CD14-positive monocyte (primary cell): ENCODE measurements around the gene IL22RA1. TPM values are rescaled to one million over a fixed set of nuclear protein-coding genes. Genes with fewer than 3 reads are reported as not detected.

Source experiments
- DNase-seq, 3 donors: peaks; one replicate each; pipeline ENCODE4 v3.0.0-alpha.2; 2011 to 2022
- H2AFZ ChIP-seq: 2 replicates; pipeline ENCODE4 v1.6.0; 2012; ENCODE audit warnings: mild to moderate bottlenecking, low read depth, low read length, inconsistent platforms; ENCODE audit not compliant: insufficient read depth, poor library complexity, severe bottlenecking
- H3K27ac ChIP-seq, 2 donors: 1 replicate in 1 of 2; 2 replicates in 1 of 2; pipeline ENCODE4 v1.5.1; 2012 to 2013; ENCODE audit warnings: low read length in 2 of 2, control low read depth in 1 of 2, inconsistent platforms in 1 of 2, low read depth in 1 of 2, mild to moderate bottlenecking in 1 of 2
- H3K27me3 ChIP-seq, 2 donors: one replicate each; pipeline versions ENCODE4 v1.6.0 to v1.6.1; 2011 to 2013; ENCODE audit warnings: low read length in 2 of 2; ENCODE audit not compliant: control insufficient read depth in 2 of 2, insufficient read depth in 2 of 2
- H3K36me3 ChIP-seq, 2 donors: replicated peaks in 1 of 2; 1 replicate in 1 of 2; 2 replicates in 1 of 2; pipeline versions ENCODE4 v1.5.1 to v1.6.1; 2012 to 2013; ENCODE audit warnings: low read length in 2 of 2, control low read depth in 1 of 2, inconsistent platforms in 1 of 2, mild to moderate bottlenecking in 1 of 2; ENCODE audit not compliant: insufficient read depth in 2 of 2, control insufficient read depth in 1 of 2
- H3K4me1 ChIP-seq, 2 donors: 1 replicate in 1 of 2; 2 replicates in 1 of 2; pipeline versions ENCODE4 v1.5.1 to v1.6.1; 2012 to 2013; ENCODE audit warnings: low read length in 2 of 2, control low read depth in 1 of 2, inconsistent platforms in 1 of 2, mild to moderate bottlenecking in 1 of 2, moderate library complexity in 1 of 2; ENCODE audit not compliant: insufficient read depth in 2 of 2, control insufficient read depth in 1 of 2
- H3K4me2 ChIP-seq: replicated peaks from 2 replicates; pipeline ENCODE3; 2012; ENCODE audit warnings: low read length, moderate library complexity, mild to moderate bottlenecking; ENCODE audit not compliant: poor library complexity, severe bottlenecking; ENCODE audit errors: extremely low read depth
- H3K4me3 ChIP-seq, 3 experiments: fragments of 200-600 bp in 1 of 3; sonication (generic) in 1 of 3; replicated peaks in 1 of 3; 1 replicate in 2 of 3; 2 replicates in 1 of 3; pipeline ENCODE4 v1.5.1; 2011 to 2013; ENCODE audit warnings: low read length in 3 of 3, mild to moderate bottlenecking in 3 of 3, control low read depth in 2 of 3, low read depth in 2 of 3, inconsistent platforms in 1 of 3, moderate library complexity in 1 of 3
- H3K79me2 ChIP-seq: 2 replicates; pipeline ENCODE4 v1.6.0; 2012; ENCODE audit warnings: mild to moderate bottlenecking, control low read depth, inconsistent platforms, low read length, moderate library complexity; ENCODE audit not compliant: insufficient read depth
- H3K9ac ChIP-seq: 2 replicates; pipeline ENCODE4 v1.6.0; 2017; ENCODE audit warnings: low read length, mild to moderate bottlenecking; ENCODE audit not compliant: insufficient read depth, poor library complexity, severe bottlenecking
- H3K9me3 ChIP-seq, 2 donors: replicated peaks in 1 of 2; 1 replicate in 1 of 2; 2 replicates in 1 of 2; pipeline versions ENCODE4 v1.5.1 to v1.6.1; 2012 to 2013; ENCODE audit warnings: low read length in 2 of 2, control low read depth in 1 of 2; ENCODE audit not compliant: control insufficient read depth in 1 of 2, insufficient read depth in 1 of 2
- H4K20me1 ChIP-seq: 2 replicates; pipeline ENCODE4 v1.6.0; 2012; ENCODE audit warnings: mild to moderate bottlenecking, low read length, control low read depth, moderate library complexity; ENCODE audit not compliant: insufficient read depth
- H3K27ac Mint-ChIP-seq, 7 donors: one replicate each; pipeline ENCODE4 v1.8.0; 2020; ENCODE audit warnings: mild to moderate bottlenecking in 7 of 7, mixed read lengths in 7 of 7, moderate library complexity in 6 of 7, inconsistent platforms in 2 of 7
- H3K27me3 Mint-ChIP-seq, 3 donors: one replicate each; pipeline ENCODE4 v1.8.0; 2021 to 2022; ENCODE audit warnings: low read depth in 3 of 3, mild to moderate bottlenecking in 3 of 3, mixed read lengths in 3 of 3, moderate library complexity in 3 of 3, inconsistent platforms in 1 of 3
- H3K36me3 Mint-ChIP-seq, 2 donors: one replicate each; pipeline ENCODE4 v1.8.0; 2020; ENCODE audit warnings: mixed read lengths in 2 of 2, inconsistent platforms in 1 of 2, mild to moderate bottlenecking in 1 of 2
- H3K4me1 Mint-ChIP-seq: one replicate; pipeline ENCODE4 v1.8.0; 2020; ENCODE audit warnings: mild to moderate bottlenecking, mixed read lengths
- H3K4me3 Mint-ChIP-seq, 2 donors: one replicate each; pipeline ENCODE4 v1.8.0; 2020; ENCODE audit warnings: mild to moderate bottlenecking in 2 of 2, mixed read lengths in 2 of 2, moderate library complexity in 1 of 2
- H3K9me3 Mint-ChIP-seq, 7 donors: one replicate each; pipeline ENCODE4 v1.8.0; 2020 to 2022; ENCODE audit warnings: mixed read lengths in 7 of 7, mild to moderate bottlenecking in 6 of 7, moderate library complexity in 6 of 7, inconsistent platforms in 2 of 7
- CTCF ChIP-seq: fragments of 200-600 bp; IDR thresholded peaks from one replicate; pipeline ENCODE4 v1.8.0; 2022; ENCODE audit warnings: antibody characterized with exemption, mild to moderate bottlenecking
- WGBS: methylation state at CpG from one replicate; pipeline ENCODE4 v1.1.5; 2013; ENCODE audit warnings: missing lambda C conversion rate; ENCODE audit not compliant: insufficient coverage; 5-methylcytosine and 5-hydroxymethylcytosine counted together
- intact Hi-C, 2 donors: fragments of 100-400 bp; cut with micrococcal nuclease; formaldehyde crosslinking; loops; one replicate each; pipeline versions ENCODE4 v1.15.0 to v1.15.1; 2023
- polyA plus RNA-seq, 3 donors: library from polyadenylated mRNA; depleted of rRNA in 1 of 3; unstranded in 2 of 3; stranded (reverse) in 1 of 3; fragments of 300-500 nt in 2 of 3; fragments of >200 nt in 1 of 3; fragmentation: Illumina TruSeq in 2 of 3; gene quantifications; 1 replicate in 2 of 3; 2 replicates in 1 of 3; pipeline ENCODE4 v1.2.3, GENCODE V29; 2012 to 2021

The IL22RA1 gene
- polyA plus RNA-seq, 3 donors = not detected

GRCh38 chr1:24130385-24130784 is 12.6 kb downstream of the IL22RA1 start:
- Histone ChIP-seq H3K9me3 (peaks cover 11 to 14% of the 10 kb centered on the region in 2 donors), H3K4me3 (no peak overlapping the region), H3K4me1 (no peaks in the 10 kb centered on the region), H3K36me3 (no peaks in the 10 kb centered on the region), H3K27me3 (no peaks in the 10 kb centered on the region), H3K79me2 (no peaks in the 10 kb centered on the region), H3K4me2 (no peak overlapping the region), H2AFZ (no peak overlapping the region), H3K9ac (no peak overlapping the region), H4K20me1 (no peaks in the 10 kb centered on the region), H3K27ac (no peak overlapping the region)
- Mint-ChIP-seq H3K27me3 (peaks cover 4 to 19% (median 9%) of the 10 kb centered on the region in 3 donors), H3K27ac (no peak overlapping the region), H3K36me3 (no peaks in the 10 kb centered on the region), H3K4me3 (no peak overlapping the region), H3K9me3 (peaks cover 15 to 29% (median 20%) of the 10 kb centered on the region in 7 donors), H3K4me1 (no peaks in the 10 kb centered on the region)
- no peak for TF ChIP-seq CTCF
- no CpG with 5 or more reads among the region's 3 CpGs for WGBS
- intact Hi-C loops = no loop called here
- DNase-seq = no peak

GRCh38 chr1:24127801-24128363 is 15.1 kb downstream of the IL22RA1 start:
- peaks cover 15 to 25% (median 19%) of the 10 kb centered on the region in 7 donors for H3K9me3 Mint-ChIP-seq
- Histone ChIP-seq H2AFZ (no peak overlapping the region), H3K4me1 (no peaks in the 10 kb centered on the region), H3K27me3 (no peaks in the 10 kb centered on the region), H3K9ac (no peak overlapping the region), H3K4me2 (no peak overlapping the region), H3K36me3 (no peaks in the 10 kb centered on the region), H3K79me2 (no peaks in the 10 kb centered on the region), H3K27ac (no peak overlapping the region), H4K20me1 (no peaks in the 10 kb centered on the region), H3K4me3 (no peak overlapping the region), H3K9me3 (peaks cover 11 to 14% of the 10 kb centered on the region in 2 donors)
- intact Hi-C loops = no loop called here
- H3K27ac Mint-ChIP-seq = no peak overlapping the region
- no peak for TF ChIP-seq CTCF
- H3K27me3 Mint-ChIP-seq = peaks cover 3 to 17% (median 6%) of the 10 kb centered on the region in 3 donors
- 95% methylated on average over 4 of the region's 7 CpGs for WGBS
- H3K4me3 Mint-ChIP-seq = no peak overlapping the region
- H3K4me1 Mint-ChIP-seq = no peaks in the 10 kb centered on the region
- H3K36me3 Mint-ChIP-seq = no peaks in the 10 kb centered on the region
- DNase-seq = no peak
